HCT116 (cell line): ENCODE data around the gene ERCC6. TPM values are rescaled to one million over a fixed set of nuclear protein-coding genes. Genes with fewer than 3 reads are reported as not detected.

Experiments
- ATAC-seq: fragments of 200-7000 bp; cut with Tn5 transposase; 2 replicates; pipeline ENCODE4 v1.9.1; 2020; ENCODE audit warnings: mild to moderate bottlenecking, moderate library complexity
- BruUV-seq: library from RNA; stranded (reverse); fragments of 400-500 nt; replicated peaks from 2 replicates; lab custom pipeline; 2021; lab: Mats Ljungman, UMichigan
- CTCF ChIA-PET: fragments of 300-600 bp; sonication (Branson Sonifier 250); formaldehyde crosslinking; loops from one replicate; lab custom pipeline; 2021; ENCODE audit warnings: antibody characterized with exemption; lab: Charles Lee
- POLR2A ChIA-PET: fragments of 300-600, 350-600 bp; sonication (Branson Sonifier 250); formaldehyde crosslinking; loops from one replicate; lab custom pipeline; 2021; ENCODE audit warnings: antibody characterized with exemption; lab: Charles Lee
- RAD21 ChIA-PET, 2 experiments: fragments of 300-600 bp; sonication (Branson Sonifier 250); formaldehyde crosslinking; loops; one replicate each; lab custom pipeline; 2023; ENCODE audit warnings: low total read pairs in 2 of 2; ENCODE audit not compliant: uncharacterized antibody in 2 of 2, unreplicated experiment in 2 of 2, low non-redundant PET in 1 of 2; lab: Charles Lee
- DNase-seq: peaks from one replicate; pipeline ENCODE4 v3.0.0-alpha.2; 2010; ENCODE audit warnings: low read depth, low spot score
- H2AFZ ChIP-seq: fragments of 200-600 bp; shearing (Covaris generic), sonication (generic); 2 replicates; pipeline ENCODE4 v1.6.1; 2017; ENCODE audit warnings: low read depth, mixed run types, mixed read lengths, antibody characterized with exemption, low read length; ENCODE audit not compliant: poor library complexity, severe bottlenecking
- H3K27ac ChIP-seq: 2 replicates; pipeline ENCODE4 v1.5.1; 2012; ENCODE audit warnings: low read depth, low read length
- H3K27me3 ChIP-seq: fragments of 200-600 bp; sonication (generic); 2 replicates; pipeline ENCODE4 v1.6.1; 2016; ENCODE audit warnings: mixed run types, low read length, mixed read lengths; ENCODE audit not compliant: insufficient read depth
- H3K36me3 ChIP-seq, 2 experiments: fragments of 200-500 bp in 1 of 2; fragments of 200-600 bp in 1 of 2; sonication (Bioruptor generic) in 1 of 2; sonication (generic) in 1 of 2; 2 replicates each; pipeline versions ENCODE4 v1.5.1 to v1.6.1; 2014 to 2016; ENCODE audit warnings: low read length in 2 of 2, inconsistent platforms in 1 of 2, mixed read lengths in 1 of 2, mixed run types in 1 of 2; ENCODE audit not compliant: insufficient read depth in 2 of 2, control insufficient read depth in 1 of 2
- H3K4me1 ChIP-seq, 2 experiments: fragments of 200-600 bp in 1 of 2; sonication (generic) in 1 of 2; 2 replicates each; pipeline versions ENCODE4 v1.5.1 to v1.6.1; 2012 to 2017; ENCODE audit warnings: low read length in 2 of 2, inconsistent platforms in 1 of 2, mild to moderate bottlenecking in 1 of 2, mixed read lengths in 1 of 2, mixed run types in 1 of 2, moderate library complexity in 1 of 2; ENCODE audit not compliant: insufficient read depth in 2 of 2, control insufficient read depth in 1 of 2
- H3K4me2 ChIP-seq: fragments of 200-600 bp; sonication (generic); 2 replicates; pipeline ENCODE4 v1.6.1; 2017; ENCODE audit warnings: mixed run types, low read length, mixed read lengths
- H3K4me3 ChIP-seq, 2 experiments: fragments of 200-600 bp in 1 of 2; sonication (generic) in 1 of 2; replicated peaks in 1 of 2; 2 replicates each; pipeline ENCODE4 v1.5.1; 2011 to 2016; ENCODE audit warnings: low read length in 2 of 2, control low read depth in 1 of 2, low read depth in 1 of 2, mild to moderate bottlenecking in 1 of 2, mixed read lengths in 1 of 2, mixed run types in 1 of 2
- H3K79me2 ChIP-seq: fragments of 200-600 bp; sonication (generic); 2 replicates; pipeline ENCODE4 v1.6.1; 2017; ENCODE audit warnings: mild to moderate bottlenecking, mixed run types, low read length, moderate library complexity, mixed read lengths; ENCODE audit not compliant: insufficient read depth
- H3K9ac ChIP-seq: fragments of 200-600 bp; sonication (generic); 2 replicates; pipeline ENCODE4 v1.6.1; 2016; ENCODE audit warnings: low read length, mixed read lengths
- H3K9me2 ChIP-seq: fragments of 200-600 bp; sonication (generic), shearing (Covaris generic); 2 replicates; pipeline ENCODE4 v1.6.1; 2017; ENCODE audit warnings: mixed run types, mild to moderate bottlenecking, moderate library complexity; ENCODE audit not compliant: insufficient read depth
- H3K9me3 ChIP-seq, 2 experiments: fragments of 200-500 bp in 1 of 2; fragments of 200-600 bp in 1 of 2; sonication (Bioruptor generic) in 1 of 2; sonication (generic) in 1 of 2; 2 replicates each; pipeline ENCODE4 v1.6.1; 2014 to 2017; ENCODE audit warnings: low read length in 2 of 2, mixed read lengths in 2 of 2, inconsistent platforms in 1 of 2, low read depth in 1 of 2, mild to moderate bottlenecking in 1 of 2, mixed run types in 1 of 2, moderate library complexity in 1 of 2; ENCODE audit not compliant: control insufficient read depth in 1 of 2, insufficient read depth in 1 of 2
- H4K20me1 ChIP-seq: fragments of 200-600 bp; sonication (generic), shearing (Covaris generic); 2 replicates; pipeline ENCODE4 v1.6.1; 2017; ENCODE audit warnings: mixed run types, mild to moderate bottlenecking, moderate library complexity; ENCODE audit not compliant: insufficient read depth
- ELF1 ChIP-seq: IDR thresholded peaks from 2 replicates; pipeline ENCODE4 v1.6.1; 2012; ENCODE audit warnings: low read depth, borderline replicate concordance
- EZH2 ChIP-seq: fragments of 200-600 bp; sonication (generic); IDR thresholded peaks from 2 replicates; pipeline ENCODE4 v1.6.1; 2017; ENCODE audit warnings: antibody characterized with exemption, mixed run types
- EZH2phosphoT487 ChIP-seq: fragments of 200-600 bp; IDR thresholded peaks from 2 replicates; pipeline ENCODE4 v1.6.1; 2018; ENCODE audit warnings: antibody characterized with exemption, borderline replicate concordance
- FOSL1 ChIP-seq: IDR thresholded peaks from 2 replicates; pipeline ENCODE4 v1.6.1; 2012; ENCODE audit warnings: low read depth
- JUND ChIP-seq: IDR thresholded peaks from 2 replicates; pipeline ENCODE4 v1.6.1; 2012
- RAD21 ChIP-seq: IDR thresholded peaks from 2 replicates; pipeline ENCODE4 v1.6.1; 2012; ENCODE audit warnings: low read depth, mild to moderate bottlenecking
- SIN3A ChIP-seq: IDR thresholded peaks from 2 replicates; pipeline ENCODE4 v1.6.1; 2012; ENCODE audit warnings: low read depth
- SP1 ChIP-seq: IDR thresholded peaks from 2 replicates; pipeline ENCODE4 v1.6.1; 2012; ENCODE audit warnings: low read depth
- SRF ChIP-seq: IDR thresholded peaks from 2 replicates; pipeline ENCODE4 v1.6.1; 2012; ENCODE audit warnings: low read depth
- TCF7L2 ChIP-seq: IDR thresholded peaks from 2 replicates; pipeline ENCODE4 v1.7.0; 2011; ENCODE audit warnings: borderline replicate concordance, inconsistent platforms; ENCODE audit not compliant: insufficient read depth, insufficient read length; ENCODE audit errors: extremely low read depth
- YY1 ChIP-seq: IDR thresholded peaks from 2 replicates; pipeline ENCODE4 v1.6.1; 2011; ENCODE audit warnings: low read length, low read depth, moderate library complexity, mild to moderate bottlenecking; ENCODE audit not compliant: insufficient replicate concordance; ENCODE audit errors: extremely low read depth
- ZFX ChIP-seq: fragments of 450-650 bp; IDR thresholded peaks from 2 replicates; pipeline ENCODE4 v1.6.1; 2017
- ZNF274 ChIP-seq: fragments of 200-500 bp; sonication (Bioruptor generic); IDR thresholded peaks from 2 replicates; pipeline ENCODE4 v1.6.1; 2014; ENCODE audit warnings: mild to moderate bottlenecking, low read depth, low read length, inconsistent platforms
- intact Hi-C: fragments of 100-400 bp; cut with micrococcal nuclease; formaldehyde crosslinking; loops from 2 replicates; pipeline ENCODE4 v1.10.0; 2022
- total RNA-seq: library from RNA; stranded (reverse); gene quantifications from one replicate; pipeline ENCODE4 v1.2.1, GENCODE V29; 2021; ENCODE audit not compliant: unreplicated experiment
- TF ChIP-seq, protein P1 (sequence below), 3 experiments: fragments of 200-600 bp in 1 of 3; sonication (generic) in 1 of 3; IDR thresholded peaks in 2 of 3; conservative IDR thresholded peaks in 1 of 3; 2 replicates each; pipeline ENCODE4 v1.5.1; 2012 to 2017; ENCODE audit warnings: low read depth in 2 of 3, low read length in 2 of 3, antibody characterized with exemption in 1 of 3, borderline replicate concordance in 1 of 3, control low read depth in 1 of 3, mild to moderate bottlenecking in 1 of 3, mixed read lengths in 1 of 3, mixed run types in 1 of 3, moderate library complexity in 1 of 3; ENCODE audit not compliant: insufficient read depth in 1 of 3
- TF ChIP-seq, protein P2 (sequence below): IDR thresholded peaks from 2 replicates; pipeline ENCODE4 v1.6.1; 2012
- TF ChIP-seq, protein P3 (sequence below): IDR thresholded peaks from 2 replicates; pipeline ENCODE4 v1.6.1; 2012

ERCC6 gene
- total RNA-seq, 1 experiment from 2014 or later = 16.4 TPM

DNA sequence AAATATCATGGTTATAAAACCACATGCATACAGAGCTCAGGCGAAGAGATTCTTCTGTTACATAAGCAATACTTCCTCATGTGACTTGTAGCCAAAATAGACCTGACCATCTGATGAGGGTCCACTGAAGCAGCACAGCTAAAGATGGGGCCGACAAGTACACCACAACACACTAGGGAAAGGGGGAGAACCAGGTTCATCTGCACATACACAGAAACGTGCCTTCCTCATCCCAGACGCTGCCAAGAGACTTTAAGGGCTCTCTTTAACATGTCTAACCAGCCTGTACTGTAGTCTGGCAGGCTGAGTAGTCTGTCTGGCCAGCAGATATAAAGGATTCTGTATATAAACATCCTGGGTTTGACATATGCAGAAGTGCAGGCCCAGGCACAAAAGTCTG lies 30.3 kb downstream of the ERCC6 start:
- Histone ChIP-seq H3K4me1 (no peaks in the 10 kb centered on the region), H3K79me2 (no peaks in the 10 kb centered on the region), H4K20me1 (no peaks in the 10 kb centered on the region), H3K36me3 (no peaks in the 10 kb centered on the region; a peak in 1 of 4 replicates), H3K27ac (no peak overlapping the region), H2AFZ (no peak overlapping the region), H3K27me3 (no peaks in the 10 kb centered on the region), H3K9ac (no peak overlapping the region), H3K9me3 (no peaks in the 10 kb centered on the region), H3K4me2 (no peak overlapping the region), H3K9me2 (no peaks in the 10 kb centered on the region), H3K4me3 (no peak overlapping the region)
- CTCF ChIA-PET = interaction anchor here (0.9 kb wide), 1 partner anchor 13 kb away, joined by 3 read pairs; no protein-coding TSS in a partner anchor
- TF ChIP-seq FOSL1 = no peak
- no peak for TF ChIP-seq ZFX
- TF ChIP-seq, protein P1, sequence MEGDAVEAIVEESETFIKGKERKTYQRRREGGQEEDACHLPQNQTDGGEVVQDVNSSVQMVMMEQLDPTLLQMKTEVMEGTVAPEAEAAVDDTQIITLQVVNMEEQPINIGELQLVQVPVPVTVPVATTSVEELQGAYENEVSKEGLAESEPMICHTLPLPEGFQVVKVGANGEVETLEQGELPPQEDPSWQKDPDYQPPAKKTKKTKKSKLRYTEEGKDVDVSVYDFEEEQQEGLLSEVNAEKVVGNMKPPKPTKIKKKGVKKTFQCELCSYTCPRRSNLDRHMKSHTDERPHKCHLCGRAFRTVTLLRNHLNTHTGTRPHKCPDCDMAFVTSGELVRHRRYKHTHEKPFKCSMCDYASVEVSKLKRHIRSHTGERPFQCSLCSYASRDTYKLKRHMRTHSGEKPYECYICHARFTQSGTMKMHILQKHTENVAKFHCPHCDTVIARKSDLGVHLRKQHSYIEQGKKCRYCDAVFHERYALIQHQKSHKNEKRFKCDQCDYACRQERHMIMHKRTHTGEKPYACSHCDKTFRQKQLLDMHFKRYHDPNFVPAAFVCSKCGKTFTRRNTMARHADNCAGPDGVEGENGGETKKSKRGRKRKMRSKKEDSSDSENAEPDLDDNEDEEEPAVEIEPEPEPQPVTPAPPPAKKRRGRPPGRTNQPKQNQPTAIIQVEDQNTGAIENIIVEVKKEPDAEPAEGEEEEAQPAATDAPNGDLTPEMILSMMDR (IDR thresholded peaks at IDR 0.05 in 2 of 3, conservative IDR thresholded peaks at IDR 0.05 in 1 of 3; ENCODE audit: borderline replicate concordance in 1 of 3, insufficient read depth in 1 of 3, low read depth in 2 of 3, low read length in 2 of 3) = no peak
- no peak for TF ChIP-seq EZH2phosphoT487
- no peak for TF ChIP-seq ELF1
- no peak for TF ChIP-seq RAD21
- no peak for TF ChIP-seq TCF7L2
- no peak for TF ChIP-seq EZH2
- TF ChIP-seq SP1 = no peak
- TF ChIP-seq SIN3A = no peak
- TF ChIP-seq, protein P2, sequence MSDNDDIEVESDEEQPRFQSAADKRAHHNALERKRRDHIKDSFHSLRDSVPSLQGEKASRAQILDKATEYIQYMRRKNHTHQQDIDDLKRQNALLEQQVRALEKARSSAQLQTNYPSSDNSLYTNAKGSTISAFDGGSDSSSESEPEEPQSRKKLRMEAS = no peak
- TF ChIP-seq, protein P3, sequence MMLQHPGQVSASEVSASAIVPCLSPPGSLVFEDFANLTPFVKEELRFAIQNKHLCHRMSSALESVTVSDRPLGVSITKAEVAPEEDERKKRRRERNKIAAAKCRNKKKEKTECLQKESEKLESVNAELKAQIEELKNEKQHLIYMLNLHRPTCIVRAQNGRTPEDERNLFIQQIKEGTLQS = no peak
- no peak for TF ChIP-seq YY1
- no peak for TF ChIP-seq SRF
- no peak for TF ChIP-seq JUND
- no peak for TF ChIP-seq ZNF274
- DNase-seq (no peak), ATAC-seq (no peak)
- intact Hi-C loops = no loop called here
- POLR2A ChIA-PET = no interaction called here
- RAD21 ChIA-PET = no interaction called here
- BruUV-seq = no TSS peak
